HL-60 (cell line): ENCODE results near the gene BMP7.

Experiments used
- DNase-seq, 2 experiments: peaks; one replicate each; pipeline ENCODE4 v3.0.0-alpha.2; 2010 to 2020; ENCODE audit warnings: low read depth in 1 of 2, low spot score in 1 of 2
- H3K27ac ChIP-seq: fragments of 250-450 bp; sonication (Bioruptor Pico); replicated peaks from 2 replicates; pipeline ENCODE4 v1.5.1; 2020; ENCODE audit warnings: mild to moderate bottlenecking, moderate library complexity
- H3K27me3 ChIP-seq: fragments of 250-450 bp; sonication (Bioruptor Pico); 2 replicates; pipeline ENCODE4 v1.5.1; 2021; ENCODE audit warnings: mild to moderate bottlenecking, moderate library complexity; ENCODE audit not compliant: insufficient read depth, poor library complexity, severe bottlenecking
- H3K4me3 ChIP-seq: replicated peaks from 2 replicates; pipeline ENCODE4 v1.5.1; 2011; ENCODE audit warnings: mild to moderate bottlenecking, control low read depth, low read length; ENCODE audit not compliant: insufficient read depth
- CTCF ChIP-seq: IDR thresholded peaks from one replicate; pipeline ENCODE4 v1.5.1; 2011; ENCODE audit warnings: low read length, control low read depth, inconsistent platforms; ENCODE audit not compliant: insufficient read depth
- GABPA ChIP-seq: IDR thresholded peaks from 2 replicates; pipeline ENCODE4 v1.6.1; 2012; ENCODE audit warnings: low read depth
- POLR2AphosphoS5 ChIP-seq: IDR thresholded peaks from 2 replicates; pipeline ENCODE4 v1.6.1; 2012; ENCODE audit warnings: low read depth
- REST ChIP-seq: IDR thresholded peaks from 2 replicates; pipeline ENCODE4 v1.6.1; 2012; ENCODE audit warnings: low read depth; ENCODE audit not compliant: insufficient replicate concordance
- SPI1 ChIP-seq: IDR thresholded peaks from 2 replicates; pipeline ENCODE4 v1.6.1; 2012; ENCODE audit warnings: low read depth, mild to moderate bottlenecking, borderline replicate concordance

The BMP7 gene

GRCh38 chr20:57140416-57140965 lies 126.0 kb downstream of the BMP7 start:
- Histone ChIP-seq H3K4me3 (no peak overlapping the region), H3K27ac (no peak overlapping the region), H3K27me3 (peaks cover 3% of the 10 kb centered on the region)
- DNase-seq: no peak
- TF ChIP-seq GABPA: no peak
- TF ChIP-seq POLR2AphosphoS5: no peak
- TF ChIP-seq CTCF: no peak
- no peak for TF ChIP-seq SPI1
- no peak for TF ChIP-seq REST

GRCh38 chr20:57139342-57140093 lies 126.9 kb downstream of the BMP7 start:
- Histone ChIP-seq H3K27me3 (peaks cover 3% of the 10 kb centered on the region), H3K4me3 (no peak overlapping the region), H3K27ac (no peak overlapping the region)
- TF ChIP-seq GABPA: no peak
- no peak for TF ChIP-seq SPI1
- no peak for TF ChIP-seq REST
- no peak for TF ChIP-seq POLR2AphosphoS5
- TF ChIP-seq CTCF: no peak
- no peak for DNase-seq

GRCh38 chr20:57138198-57138995 lies 128.0 kb downstream of the BMP7 start:
- Histone ChIP-seq H3K27ac (no peak overlapping the region), H3K4me3 (no peak overlapping the region), H3K27me3 (no peaks in the 10 kb centered on the region)
- no peak for DNase-seq
- TF ChIP-seq POLR2AphosphoS5 (no peak), GABPA (no peak), REST (no peak), CTCF (no peak), SPI1 (no peak)
